Measurements from ENCODE around the gene ZNF423.

The ZNF423 gene

GRCh38 chr16:49465661-49466528 lies 390.0 kb downstream of the ZNF423 start:
- no peak for DNase-seq

- no peak for DNase-seq
These were observed 390.9 kb downstream of the ZNF423 start for GRCh38 chr16:49464877-49465504.

DNA sequence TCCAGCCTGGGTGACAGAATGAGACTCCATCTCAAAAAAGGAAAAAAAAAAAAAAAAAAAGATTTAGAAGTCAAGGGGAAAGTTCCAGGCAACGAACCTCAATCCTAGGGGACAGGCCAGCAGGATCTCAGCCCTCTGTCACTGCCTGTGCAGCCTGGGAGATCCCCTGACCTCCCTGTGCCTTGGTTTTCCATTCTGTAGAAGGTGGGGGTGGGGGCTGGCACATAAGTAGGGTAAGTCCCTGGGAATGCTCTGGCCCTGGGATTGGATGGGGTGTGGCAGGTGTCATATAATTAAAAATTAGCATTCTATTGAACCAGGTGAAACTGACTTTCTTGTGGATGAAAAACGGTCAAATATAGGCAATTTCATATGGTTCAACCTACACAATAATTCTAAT lies 391.8 kb downstream of the ZNF423 start:
- DNase-seq: no peak

DNA sequence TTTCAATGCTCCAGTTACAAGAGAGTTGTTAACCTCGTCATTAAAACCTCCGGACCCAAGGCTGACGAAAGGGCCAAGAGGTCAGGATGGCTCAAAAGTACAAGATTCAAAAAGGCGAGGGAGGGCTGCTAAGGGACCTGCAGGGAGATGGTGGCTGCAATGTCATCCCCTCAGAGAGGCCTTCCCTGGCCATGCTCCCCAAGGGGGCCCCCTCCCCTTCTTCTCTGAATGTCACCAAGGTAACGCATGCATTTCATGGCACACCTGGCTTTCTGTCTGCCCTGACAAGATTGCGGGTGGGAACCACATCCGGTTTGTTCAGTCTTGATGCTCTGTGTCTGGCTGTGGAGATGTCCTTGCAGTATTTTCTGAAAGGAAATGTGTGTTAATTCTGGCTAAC lies 392.4 kb downstream of the ZNF423 start:
- no peak for DNase-seq

GRCh38 chr16:49462989-49463371 lies 392.9 kb downstream of the ZNF423 start:
- DNase-seq: no peak

- DNase-seq: peak; percentile 3
These were observed 393.4 kb downstream of the ZNF423 start for GRCh38 chr16:49462362-49462988.

- DNase-seq: no peak
These were observed 394.4 kb downstream of the ZNF423 start for GRCh38 chr16:49461517-49461951.

DNA sequence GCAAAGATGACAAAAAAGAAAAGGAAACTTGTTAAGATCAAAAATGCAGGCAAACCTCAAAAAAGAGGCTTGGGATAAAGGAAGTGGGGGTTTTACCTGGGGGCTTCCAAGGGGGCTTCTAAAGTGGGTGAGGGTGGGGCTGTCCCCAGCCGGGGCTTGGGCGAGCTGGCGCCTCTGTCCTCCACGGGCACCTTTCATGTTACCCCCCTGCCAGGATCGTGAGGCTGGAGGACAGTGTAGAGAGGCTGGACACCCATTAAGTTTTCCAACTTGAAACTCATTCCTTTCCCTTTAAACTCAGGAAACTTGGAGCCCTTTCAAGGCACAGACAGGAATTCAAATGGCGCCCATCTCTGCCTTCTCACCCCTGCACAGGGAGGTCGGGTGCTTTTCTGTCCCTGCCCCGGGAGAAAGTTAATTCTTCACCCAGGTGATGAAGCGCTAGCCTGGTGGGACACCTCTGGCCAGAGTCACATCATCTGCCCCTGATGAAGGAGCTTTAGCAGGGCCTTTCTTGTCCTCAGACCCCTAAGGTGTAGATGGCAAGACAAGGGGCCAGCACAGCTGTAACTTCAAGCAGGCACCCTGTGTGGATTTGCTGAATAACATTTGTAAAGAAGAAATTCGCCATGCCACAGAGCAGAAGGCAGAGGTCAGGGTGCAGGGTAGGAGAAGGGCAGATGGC lies 395.0 kb downstream of the ZNF423 start:
- peak; percentile 21 for DNase-seq

DNA sequence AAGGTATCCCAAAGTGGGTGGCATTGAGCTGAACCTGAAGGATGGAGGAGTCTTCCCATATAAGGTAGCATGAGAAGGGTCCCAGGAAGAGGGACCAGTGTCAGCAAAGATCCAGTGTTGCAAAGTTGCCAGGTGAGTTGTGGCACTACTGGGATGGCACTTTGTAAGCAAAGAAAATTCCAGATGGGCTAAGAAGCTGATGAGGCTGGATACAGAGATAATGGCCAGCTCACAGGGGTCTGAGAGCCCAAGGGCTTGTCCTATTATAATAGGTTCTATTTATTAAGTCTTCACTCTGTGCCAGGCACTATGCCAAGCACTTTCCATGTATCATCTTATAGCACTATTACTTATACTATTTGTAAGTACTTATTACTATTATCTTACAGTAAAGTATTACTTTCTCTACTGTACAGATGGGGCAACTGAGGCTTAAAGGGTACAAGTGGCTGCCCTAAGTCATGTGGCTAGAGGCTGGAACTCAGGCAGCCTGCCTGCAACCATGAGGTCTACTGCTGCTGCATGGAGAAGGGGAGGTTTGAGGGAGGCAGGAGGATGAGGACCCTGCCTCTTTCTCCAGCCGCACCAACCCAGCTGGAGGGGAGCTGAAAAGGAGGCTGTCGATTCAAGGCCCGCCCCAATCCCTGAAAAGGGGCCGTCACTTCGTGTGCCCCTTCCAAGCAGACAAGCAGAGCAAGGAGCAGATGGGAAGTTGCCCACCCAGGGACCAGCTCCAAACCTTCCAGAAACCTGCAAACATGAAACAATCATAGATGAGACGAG lies 395.8 kb downstream of the ZNF423 start:
- peak; percentile 4 for DNase-seq

DNA sequence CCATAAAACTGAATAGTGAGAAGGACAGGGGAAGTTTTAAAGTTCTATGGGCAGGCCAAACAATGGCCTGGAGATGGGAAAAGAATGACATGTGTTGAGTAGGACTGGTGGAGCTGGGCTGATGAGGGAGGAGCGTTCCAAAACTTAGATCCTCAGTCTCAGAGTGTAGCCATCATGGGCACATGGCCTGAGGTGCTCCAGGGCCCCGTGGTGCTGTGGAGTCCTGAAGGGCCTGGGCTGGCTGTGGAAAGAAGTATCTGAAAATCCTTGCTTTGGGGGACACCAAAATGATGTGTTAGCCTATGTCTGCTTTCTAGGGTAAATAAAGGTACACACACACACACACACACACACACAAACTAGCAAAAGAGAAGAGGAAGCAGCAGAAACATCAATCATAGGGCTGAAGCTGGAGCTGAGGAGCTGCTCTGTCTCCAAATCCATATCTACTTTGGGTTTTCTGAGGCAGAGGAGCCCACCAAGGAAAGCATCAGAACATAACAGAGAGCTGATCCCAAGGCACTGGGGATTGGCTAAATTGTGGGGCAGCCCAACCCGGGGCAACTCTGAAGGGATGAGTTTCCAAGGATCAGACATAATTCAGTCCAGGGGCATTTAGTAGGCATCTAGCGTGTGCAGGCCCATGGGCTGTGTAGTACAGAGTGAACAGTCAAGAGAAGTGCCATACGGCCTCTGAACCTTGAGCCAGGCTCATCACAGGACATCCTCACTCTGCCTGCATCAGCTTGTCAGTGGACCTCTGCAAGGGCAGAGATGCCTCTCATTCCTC lies 397.1 kb downstream of the ZNF423 start:
- DNase-seq: no peak

DNA sequence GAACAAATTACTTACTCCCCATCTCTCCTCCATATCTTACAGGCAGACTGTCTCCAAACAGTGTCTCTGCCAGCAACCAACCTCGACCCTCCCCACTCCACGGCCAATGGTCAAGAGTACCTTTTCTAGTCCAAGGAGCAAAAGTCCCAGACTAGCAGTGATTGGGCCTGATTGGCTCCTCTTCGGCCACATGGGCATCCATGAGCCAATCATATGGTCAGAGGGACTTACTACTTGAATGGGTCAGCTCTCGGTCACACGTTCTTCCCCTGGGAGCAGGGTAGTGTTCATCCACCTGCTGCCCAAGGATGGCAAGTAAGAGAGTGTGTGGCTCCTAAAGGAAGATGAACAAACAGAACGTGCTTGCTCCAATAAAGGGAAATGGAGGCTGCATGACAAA lies 397.7 kb downstream of the ZNF423 start:
- no peak for DNase-seq

DNA sequence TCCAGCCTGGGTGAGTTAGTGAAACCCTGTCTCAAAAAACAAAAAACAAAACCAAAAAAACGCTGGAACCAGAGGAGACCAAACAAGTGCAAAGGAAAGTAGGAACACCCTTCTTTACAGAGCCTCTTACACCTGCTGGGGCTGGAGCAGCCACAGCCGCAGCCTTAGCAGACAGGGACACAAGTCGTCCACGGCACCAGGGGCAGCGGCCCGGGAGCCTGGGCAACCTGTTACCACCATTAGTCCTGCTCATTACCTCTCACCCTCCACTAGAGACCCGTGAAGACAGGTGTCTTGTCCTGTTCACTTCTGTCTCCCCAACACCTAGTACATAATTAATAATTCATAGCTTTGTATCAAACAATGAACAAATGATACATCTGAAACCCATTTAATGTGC lies 398.7 kb downstream of the ZNF423 start:
- DNase-seq: no peak

GRCh38 chr16:49456763-49457162 lies 399.1 kb downstream of the ZNF423 start:
- DNase-seq: peak; percentile 21

DNA sequence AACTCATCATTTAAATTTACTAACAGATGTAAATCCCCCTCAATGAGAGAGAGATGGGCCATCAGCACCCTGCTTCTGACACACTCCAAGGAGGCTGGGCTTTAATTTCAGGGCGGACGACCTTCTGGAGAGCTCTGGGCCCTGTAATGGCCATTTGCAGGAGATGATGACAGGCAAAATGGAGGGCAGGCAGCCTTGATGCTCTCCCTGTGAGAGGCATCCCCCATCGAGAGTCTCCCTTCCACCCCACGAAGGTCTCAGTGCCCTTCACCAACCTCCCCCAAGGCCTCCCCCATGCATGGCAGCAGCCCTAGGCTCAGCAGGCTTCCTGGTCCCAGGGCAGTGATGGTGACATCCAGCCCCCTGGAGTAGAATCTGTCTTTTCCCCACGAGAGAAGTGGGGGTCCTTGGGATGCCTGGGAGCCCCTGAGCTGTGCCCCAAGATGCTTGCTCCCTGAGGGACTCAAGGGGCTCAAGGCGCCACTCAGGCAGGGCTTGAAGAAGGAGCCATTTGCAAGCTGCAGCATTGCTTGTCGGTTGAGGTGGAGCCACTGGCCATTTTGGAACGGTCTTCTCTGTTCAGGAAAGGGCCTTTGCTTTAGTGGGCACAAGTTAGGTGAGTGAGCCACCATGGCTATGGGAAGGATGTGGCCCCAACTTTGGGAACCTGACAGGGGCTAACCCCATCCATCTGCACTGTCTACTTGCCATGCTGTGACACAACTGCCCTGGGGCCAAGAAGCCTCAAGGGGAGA lies 399.7 kb downstream of the ZNF423 start:
- DNase-seq: peak; percentile 5

GRCh38 chr16:49455181-49455990 lies 400.5 kb downstream of the ZNF423 start:
- peak; percentile 8 for DNase-seq

DNA sequence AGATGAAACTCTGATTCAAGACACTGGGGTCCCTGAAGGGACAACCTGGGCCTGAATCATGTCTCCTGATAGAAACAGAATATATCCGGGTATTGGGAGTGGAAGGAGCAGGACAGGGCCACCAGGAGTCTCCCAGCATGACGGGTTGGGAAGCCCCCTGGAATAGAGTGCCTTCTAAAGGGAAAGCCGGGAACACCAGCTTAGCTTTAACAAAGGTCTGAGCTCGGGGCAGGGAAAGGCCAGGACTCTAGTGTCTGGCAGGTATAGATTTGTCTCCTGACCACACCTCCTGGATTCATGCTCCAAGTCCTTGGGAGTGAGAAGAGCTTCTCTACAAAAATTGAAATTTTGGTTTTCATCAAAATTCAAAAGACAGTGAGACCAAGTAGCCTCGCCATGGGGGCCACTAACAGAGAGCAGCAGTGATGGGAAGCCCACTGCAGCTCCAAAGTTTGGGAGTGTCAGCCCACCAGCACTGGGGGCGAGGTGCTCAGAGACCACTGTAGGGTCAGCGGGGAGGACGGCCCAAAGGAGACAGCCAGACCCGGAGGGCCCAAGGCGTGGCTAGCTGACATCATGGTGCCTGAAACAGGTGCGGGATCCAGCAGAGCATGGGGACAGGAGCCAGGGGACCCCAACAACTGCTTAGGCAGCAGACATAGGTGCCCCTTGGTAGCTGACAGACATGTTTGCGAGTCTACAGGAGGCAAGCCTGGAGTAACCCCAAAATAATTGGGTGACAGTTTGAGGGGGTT lies 401.3 kb downstream of the ZNF423 start:
- peak; percentile 11 for DNase-seq

DNA sequence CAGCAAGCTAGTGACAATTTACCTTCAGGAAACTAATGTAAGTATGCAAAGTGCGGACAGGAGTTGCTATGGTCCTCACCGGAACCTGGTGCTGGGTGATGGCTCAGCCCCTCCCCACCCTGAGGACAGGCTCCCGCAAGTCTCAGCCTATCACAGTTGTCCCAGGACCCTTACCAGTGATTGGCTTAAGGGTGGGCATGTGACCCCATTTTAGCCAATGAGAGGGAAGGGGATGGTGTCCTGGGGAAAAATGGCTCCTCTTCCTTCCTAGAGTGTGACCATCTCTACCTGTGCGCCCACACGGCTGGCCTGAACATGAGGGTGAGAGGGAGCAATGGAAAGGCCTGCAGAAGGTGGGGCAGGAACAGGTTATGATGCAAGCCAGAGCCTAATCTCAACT lies 401.9 kb downstream of the ZNF423 start:
- peak; percentile 12 for DNase-seq

GRCh38 chr16:49453021-49453420 lies 402.9 kb downstream of the ZNF423 start:
- DNase-seq: peak; percentile 10

DNA sequence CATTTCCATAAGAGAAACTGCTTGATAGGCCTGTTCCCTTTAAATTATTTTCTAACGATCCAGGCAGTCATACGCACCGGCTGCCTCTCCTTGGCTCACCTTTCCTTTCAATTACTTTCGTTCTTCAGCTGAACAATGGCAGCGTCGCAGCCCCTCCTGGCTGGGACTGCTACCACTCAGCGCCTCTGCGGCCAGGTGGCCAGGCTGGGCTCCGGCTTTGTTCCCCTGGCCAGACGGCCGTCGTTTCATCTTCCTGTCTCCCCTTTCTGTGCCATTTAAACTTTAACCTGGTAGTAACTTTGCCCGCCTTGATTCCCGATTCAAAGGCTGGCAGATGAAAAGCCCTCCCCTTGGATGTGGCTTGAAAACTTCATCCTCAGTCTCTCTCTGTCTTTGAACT lies 403.3 kb downstream of the ZNF423 start:
- DNase-seq: peak; percentile 28
